Suprapubic skin (tissue), 4 donors: ENCODE results near the gene CEP290. TPM values are rescaled to one million over a fixed set of nuclear protein-coding genes. Genes with fewer than 3 reads are reported as not detected.
A peak's percentile ranks its signal among the peaks of the same experiment; 100 is the strongest.

Experiments used
- DNase-seq, 2 donors: peaks; one replicate each; pipeline ENCODE4 v3.0.0-alpha.2; 2019; ENCODE audit warnings: low spot score in 2 of 2
- H3K27ac ChIP-seq: fragments of 200-600 bp; sonication (generic); one replicate; pipeline ENCODE4 v1.5.1; 2019
- H3K27me3 ChIP-seq: fragments of 200-600 bp; sonication (generic); one replicate; pipeline ENCODE4 v1.5.1; 2019
- H3K36me3 ChIP-seq: fragments of 200-600 bp; sonication (generic); one replicate; pipeline ENCODE4 v1.5.1; 2019
- H3K4me1 ChIP-seq: fragments of 200-600 bp; sonication (generic); one replicate; pipeline ENCODE4 v1.5.1; 2019
- H3K4me3 ChIP-seq: fragments of 200-600 bp; sonication (generic); one replicate; pipeline ENCODE4 v1.5.1; 2019; ENCODE audit warnings: mild to moderate bottlenecking
- H3K9me3 ChIP-seq: fragments of 200-600 bp; sonication (generic); one replicate; pipeline ENCODE4 v1.5.1; 2019
- EP300 ChIP-seq: sonication (generic); formaldehyde crosslinking; IDR thresholded peaks from one replicate; pipeline ENCODE4 v1.6.1; 2017; ENCODE audit warnings: antibody characterized with exemption
- POLR2A ChIP-seq, 2 donors: fragments of 450-650 bp; IDR thresholded peaks; one replicate each; pipeline ENCODE4 v1.6.1; 2017; ENCODE audit warnings: antibody characterized with exemption in 2 of 2, mild to moderate bottlenecking in 2 of 2, moderate library complexity in 2 of 2
- POLR2AphosphoS5 ChIP-seq, 3 donors: sonication (generic); formaldehyde crosslinking; IDR thresholded peaks; one replicate each; pipeline ENCODE4 v1.6.1; 2017; ENCODE audit warnings: antibody characterized with exemption in 3 of 3
- whole genome bisulfite sequencing: methylation state at CpG from one replicate; pipeline ENCODE4 v1.1.5; 2018; 5-methylcytosine and 5-hydroxymethylcytosine counted together
- total RNA-seq, 4 donors: library from RNA; depleted of rRNA; stranded (reverse); fragments of >200 nt; gene quantifications; one replicate each; pipeline ENCODE4 v1.1.0, GENCODE V29; 2016
- TF ChIP-seq, protein P1 (sequence below), 2 donors: fragments of 200-600 bp in 1 of 2; fragments of 450-650 bp in 1 of 2; sonication (generic) in 1 of 2; IDR thresholded peaks; one replicate each; pipeline ENCODE4 v1.5.1; 2016 to 2019; ENCODE audit warnings: antibody characterized with exemption in 2 of 2, mild to moderate bottlenecking in 1 of 2, moderate library complexity in 1 of 2

The CEP290 gene
- total RNA-seq, 4 donors from 2014 or later, result 9.0 to 34.8 (median 11.0) TPM

DNA sequence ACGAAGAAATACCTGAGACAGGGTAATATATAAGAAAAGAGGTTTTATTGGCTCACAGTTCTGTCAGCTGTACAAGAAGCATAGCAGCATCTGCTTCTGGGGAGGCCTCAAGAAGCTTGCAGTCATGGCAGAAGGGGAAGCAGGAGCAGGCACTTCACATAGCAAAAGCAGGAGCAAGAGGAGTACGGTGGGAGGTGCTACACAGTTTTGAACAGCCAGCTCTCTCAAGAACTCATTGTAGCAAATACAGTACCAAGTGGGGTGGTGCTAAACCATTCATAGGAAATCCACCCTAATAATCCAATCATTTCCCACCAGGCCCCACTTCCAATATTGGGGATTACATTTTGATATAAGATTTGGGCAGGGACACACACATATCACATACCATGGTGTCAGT lies 8.2 kb upstream of the CEP290 start:
- H3K9me3 ChIP-seq, result no peaks in the 10 kb centered on the region
- H3K27ac ChIP-seq, result no peak overlapping the region
- no peaks in the 10 kb centered on the region for H3K27me3 ChIP-seq
- H3K4me1 ChIP-seq, result peaks cover 17% of the 10 kb centered on the region
- no peak overlapping the region for H3K4me3 ChIP-seq
- TF ChIP-seq POLR2AphosphoS5 (IDR thresholded peaks at IDR 0.05) (no peak), EP300 (no peak), POLR2A (IDR thresholded peaks at IDR 0.05) (no peak)
- TF ChIP-seq, protein P1, sequence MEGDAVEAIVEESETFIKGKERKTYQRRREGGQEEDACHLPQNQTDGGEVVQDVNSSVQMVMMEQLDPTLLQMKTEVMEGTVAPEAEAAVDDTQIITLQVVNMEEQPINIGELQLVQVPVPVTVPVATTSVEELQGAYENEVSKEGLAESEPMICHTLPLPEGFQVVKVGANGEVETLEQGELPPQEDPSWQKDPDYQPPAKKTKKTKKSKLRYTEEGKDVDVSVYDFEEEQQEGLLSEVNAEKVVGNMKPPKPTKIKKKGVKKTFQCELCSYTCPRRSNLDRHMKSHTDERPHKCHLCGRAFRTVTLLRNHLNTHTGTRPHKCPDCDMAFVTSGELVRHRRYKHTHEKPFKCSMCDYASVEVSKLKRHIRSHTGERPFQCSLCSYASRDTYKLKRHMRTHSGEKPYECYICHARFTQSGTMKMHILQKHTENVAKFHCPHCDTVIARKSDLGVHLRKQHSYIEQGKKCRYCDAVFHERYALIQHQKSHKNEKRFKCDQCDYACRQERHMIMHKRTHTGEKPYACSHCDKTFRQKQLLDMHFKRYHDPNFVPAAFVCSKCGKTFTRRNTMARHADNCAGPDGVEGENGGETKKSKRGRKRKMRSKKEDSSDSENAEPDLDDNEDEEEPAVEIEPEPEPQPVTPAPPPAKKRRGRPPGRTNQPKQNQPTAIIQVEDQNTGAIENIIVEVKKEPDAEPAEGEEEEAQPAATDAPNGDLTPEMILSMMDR (IDR thresholded peaks at IDR 0.05), result no peak
- 100% methylated on average over 2 of the region's 2 CpGs for WGBS
- DNase-seq, result no peak
- H3K36me3 ChIP-seq, result peaks cover 2% of the 10 kb centered on the region

DNA sequence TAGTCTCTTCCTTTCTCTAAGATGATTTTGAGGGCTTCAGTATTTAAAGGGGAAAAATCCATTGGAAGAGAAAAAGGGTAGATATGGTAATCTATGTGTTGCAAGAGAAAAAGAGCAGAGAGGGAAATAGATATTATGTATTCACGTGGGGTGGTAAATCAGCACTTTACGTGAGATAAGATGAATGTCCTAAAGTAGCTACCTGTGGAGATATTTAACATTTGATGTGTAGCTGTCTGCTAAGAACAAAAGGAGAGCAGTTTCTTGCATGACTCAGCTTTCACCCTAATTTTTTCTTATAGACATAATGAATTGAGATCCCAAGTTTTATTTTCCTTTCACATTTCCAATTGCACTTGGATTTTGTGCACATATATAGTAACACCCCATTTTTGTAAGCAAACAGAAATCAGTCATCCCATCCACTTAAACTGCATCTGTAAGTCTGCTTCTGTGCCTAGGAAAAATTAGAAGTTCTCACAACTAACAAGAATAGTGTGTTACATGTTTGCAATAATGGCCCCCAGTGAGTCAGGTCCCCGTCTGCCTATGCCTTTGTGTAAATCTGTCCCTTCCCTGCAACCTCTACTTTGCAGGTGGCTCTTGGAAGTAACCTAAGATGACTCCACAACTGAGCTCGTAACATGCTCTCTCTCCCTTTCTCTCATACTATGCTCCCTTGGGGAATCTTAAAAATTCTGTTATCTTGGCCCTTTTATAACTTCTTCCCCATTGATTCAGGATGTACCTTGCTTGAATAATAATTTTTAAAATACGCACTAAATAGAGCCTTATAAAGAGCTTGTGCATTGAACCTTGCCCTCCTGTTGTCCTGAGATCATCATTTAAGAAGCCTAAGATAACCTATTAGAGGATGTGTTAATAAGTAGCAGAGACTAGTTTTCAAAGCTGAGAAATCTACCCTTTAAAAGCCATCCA lies 3.9 kb upstream of the CEP290 start:
- 65% methylated on average over 5 of the region's 5 CpGs for WGBS
- TF ChIP-seq POLR2AphosphoS5 (IDR thresholded peaks at IDR 0.05) (no peak), POLR2A (IDR thresholded peaks at IDR 0.05) (no peak), EP300 (no peak)
- TF ChIP-seq, protein P1 (IDR thresholded peaks at IDR 0.05), result no peak
- Histone ChIP-seq H3K36me3 (no peaks in the 10 kb centered on the region), H3K9me3 (no peaks in the 10 kb centered on the region), H3K4me3 (peak overlapping the region; percentile 19), H3K27me3 (no peaks in the 10 kb centered on the region), H3K4me1 (peaks cover 42% of the 10 kb centered on the region), H3K27ac (peak overlapping the region; percentile 77)
- DNase-seq, result no peak

DNA sequence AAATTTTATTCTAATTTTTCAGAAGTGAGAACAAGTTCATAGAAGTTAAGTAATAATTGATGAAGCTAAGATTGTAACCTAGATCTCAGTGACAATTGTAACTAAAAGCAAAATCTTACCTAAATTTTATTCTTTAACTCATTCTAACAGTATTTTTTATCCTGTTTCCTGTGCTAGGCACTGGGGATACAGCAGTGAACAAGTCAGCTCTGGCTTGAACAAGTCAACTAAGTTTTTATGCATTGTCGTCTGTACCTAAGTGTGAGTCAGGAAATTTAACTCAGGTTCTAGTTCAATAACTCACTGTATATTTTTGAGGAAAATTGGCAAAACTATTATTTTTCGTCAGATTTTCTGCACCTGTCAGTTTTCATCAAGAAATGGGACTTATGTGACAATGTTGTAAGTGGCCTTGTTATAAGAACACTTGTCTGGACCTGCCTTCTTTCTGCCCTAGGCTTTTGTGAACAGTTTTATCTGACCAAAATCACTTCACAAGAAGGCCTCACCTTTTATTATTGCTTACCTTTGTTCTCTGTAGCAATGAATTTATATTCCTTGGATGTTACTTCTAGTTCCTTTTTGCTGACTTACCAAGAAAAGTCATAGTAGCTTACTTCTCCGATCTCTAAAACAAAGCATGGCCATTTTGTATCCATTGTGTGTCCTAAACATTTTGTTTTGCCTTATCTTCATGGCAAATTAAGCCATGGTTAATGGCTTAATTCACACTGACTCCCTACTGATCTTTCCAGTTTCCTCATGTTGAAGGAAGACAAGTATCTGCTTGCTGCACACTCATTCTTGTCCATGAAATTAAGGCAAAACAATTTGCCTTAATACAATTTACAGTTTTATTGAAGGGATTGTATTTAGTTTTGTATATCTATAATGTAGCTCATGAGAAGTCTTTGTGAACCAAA lies 2.9 kb upstream of the CEP290 start:
- H3K27me3 ChIP-seq, result no peaks in the 10 kb centered on the region
- WGBS, result 54% methylated on average over 3 of the region's 3 CpGs
- H3K27ac ChIP-seq, result peak overlapping the region; percentile 77
- H3K9me3 ChIP-seq, result no peaks in the 10 kb centered on the region
- H3K4me3 ChIP-seq, result peak overlapping the region; percentile 19
- H3K4me1 ChIP-seq, result peaks cover 38% of the 10 kb centered on the region
- H3K36me3 ChIP-seq, result no peaks in the 10 kb centered on the region
- no peak for DNase-seq
- TF ChIP-seq POLR2AphosphoS5 (IDR thresholded peaks at IDR 0.05), result no peak
- TF ChIP-seq EP300, result no peak
- TF ChIP-seq, protein P1 (IDR thresholded peaks at IDR 0.05), result no peak
- TF ChIP-seq POLR2A (IDR thresholded peaks at IDR 0.05), result no peak

DNA sequence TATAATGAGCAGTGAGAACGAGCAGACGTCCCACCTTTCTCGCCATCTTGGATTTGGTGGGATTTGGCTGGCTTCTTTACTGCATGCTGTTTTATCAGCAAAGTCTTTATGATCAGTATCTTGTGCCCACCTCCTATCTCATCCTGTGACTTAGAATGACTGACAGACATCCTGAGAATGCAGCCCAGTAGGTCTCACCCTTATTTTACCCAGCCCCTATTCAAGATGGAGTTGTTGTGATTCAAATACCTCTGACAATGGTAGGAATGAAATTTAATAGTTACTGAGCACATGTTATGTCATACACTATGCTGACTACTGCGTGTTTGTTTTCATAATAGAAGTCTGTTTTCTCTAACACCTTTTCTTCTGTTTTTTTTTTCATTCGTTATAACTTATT lies 2.1 kb upstream of the CEP290 start:
- H3K27me3 ChIP-seq, result no peaks in the 10 kb centered on the region
- DNase-seq, result no peak
- H3K4me3 ChIP-seq, result peak overlapping the region; percentile 71
- H3K36me3 ChIP-seq, result no peaks in the 10 kb centered on the region
- TF ChIP-seq, protein P1 (IDR thresholded peaks at IDR 0.05), result no peak
- TF ChIP-seq POLR2AphosphoS5 (IDR thresholded peaks at IDR 0.05) (no peak), POLR2A (IDR thresholded peaks at IDR 0.05) (no peak)
- peaks cover 38% of the 10 kb centered on the region for H3K4me1 ChIP-seq
- no peaks in the 10 kb centered on the region for H3K9me3 ChIP-seq
- WGBS, result 77% methylated on average over 5 of the region's 5 CpGs
- peak overlapping the region; percentile 3 for H3K27ac ChIP-seq
